Peyer's patch (tissue), 4 donors: ENCODE measurements around the gene SFT2D2. TPM values are rescaled to one million over a fixed set of nuclear protein-coding genes. Genes with fewer than 3 reads are reported as not detected.

Experiments used
- DNase-seq, 3 donors: peaks; one replicate each; pipeline ENCODE4 v3.0.0-alpha.2; 2017 to 2019
- H3K27ac ChIP-seq, 4 donors: fragments of 200-600 bp; sonication (generic); one replicate each; pipeline ENCODE4 v1.5.1; 2016 to 2019
- H3K27me3 ChIP-seq, 2 donors: fragments of 200-600 bp; sonication (generic); one replicate each; pipeline ENCODE4 v1.5.1; 2019
- H3K36me3 ChIP-seq, 3 donors: fragments of 200-600 bp; sonication (generic); one replicate each; pipeline ENCODE4 v1.5.1; 2016 to 2019
- H3K4me1 ChIP-seq, 4 donors: fragments of 200-600 bp; sonication (generic); one replicate each; pipeline ENCODE4 v1.5.1; 2016 to 2019
- H3K4me3 ChIP-seq, 4 donors: fragments of 200-600 bp; sonication (generic); 1 replicate in 3 of 4; 2 replicates in 1 of 4; pipeline ENCODE4 v1.5.1; 2016 to 2019; ENCODE audit warnings: mild to moderate bottlenecking in 1 of 4
- H3K9me3 ChIP-seq, 4 donors: fragments of 200-600 bp; sonication (generic); one replicate each; pipeline ENCODE4 v1.5.1; 2016 to 2019; ENCODE audit warnings: mild to moderate bottlenecking in 1 of 4
- CTCF ChIP-seq, 6 experiments: fragments of 450-650 bp in 4 of 6; fragments of 200-600 bp in 2 of 6; sonication (generic) in 1 of 6; IDR thresholded peaks; one replicate each; pipeline ENCODE4 v1.5.1; 2017 to 2019; ENCODE audit warnings: antibody characterized with exemption in 6 of 6, mild to moderate bottlenecking in 3 of 6, moderate library complexity in 1 of 6
- POLR2A ChIP-seq, 2 donors: fragments of 450-650 bp; IDR thresholded peaks; one replicate each; pipeline ENCODE4 v1.5.1; 2017; ENCODE audit warnings: antibody characterized with exemption in 2 of 2, mild to moderate bottlenecking in 2 of 2, moderate library complexity in 2 of 2
- total RNA-seq, 4 donors: library from RNA; depleted of rRNA; stranded (reverse); fragments of >200 nt; gene quantifications; one replicate each; pipeline ENCODE4 v1.1.0, GENCODE V29; 2016

SFT2D2 gene
- total RNA-seq, 4 donors from 2014 or later = 19.0 to 49.6 (median 38.5) TPM

GRCh38 chr1:168291222-168291837, 65.5 kb downstream of the SFT2D2 start:
- no peak for DNase-seq
- no peak overlapping the region for H3K27ac ChIP-seq
- no peaks in the 10 kb centered on the region for H3K9me3 ChIP-seq
- TF ChIP-seq POLR2A (IDR thresholded peaks at IDR 0.05) = no peak
- TF ChIP-seq CTCF (IDR thresholded peaks at IDR 0.05) = no peak
- H3K4me1 ChIP-seq = no peaks in the 10 kb centered on the region
- no peaks in the 10 kb centered on the region for H3K27me3 ChIP-seq
- H3K4me3 ChIP-seq = no peak overlapping the region
- no peaks in the 10 kb centered on the region for H3K36me3 ChIP-seq

- no peak overlapping the region for H3K4me3 ChIP-seq
- TF ChIP-seq CTCF (IDR thresholded peaks at IDR 0.05) (no peak), POLR2A (IDR thresholded peaks at IDR 0.05) (no peak)
- H3K27me3 ChIP-seq = no peaks in the 10 kb centered on the region
- no peaks in the 10 kb centered on the region for H3K36me3 ChIP-seq
- no peaks in the 10 kb centered on the region for H3K4me1 ChIP-seq
- DNase-seq = no peak
- H3K27ac ChIP-seq = no peak overlapping the region
- no peaks in the 10 kb centered on the region for H3K9me3 ChIP-seq
These were observed 67.6 kb downstream of the SFT2D2 start for GRCh38 chr1:168293356-168293755.

- Histone ChIP-seq H3K27me3 (no peaks in the 10 kb centered on the region), H3K4me3 (no peak overlapping the region), H3K4me1 (no peaks in the 10 kb centered on the region), H3K27ac (no peak overlapping the region), H3K36me3 (no peaks in the 10 kb centered on the region), H3K9me3 (no peaks in the 10 kb centered on the region)
- DNase-seq = no peak
- TF ChIP-seq CTCF (IDR thresholded peaks at IDR 0.05) (no peak), POLR2A (IDR thresholded peaks at IDR 0.05) (no peak)
These were observed 69.8 kb downstream of the SFT2D2 start for GRCh38 chr1:168295411-168296114.

GRCh38 chr1:168297019-168297730, 71.4 kb downstream of the SFT2D2 start:
- H3K4me1 ChIP-seq = no peaks in the 10 kb centered on the region
- no peaks in the 10 kb centered on the region for H3K9me3 ChIP-seq
- H3K4me3 ChIP-seq = no peak overlapping the region
- no peak for DNase-seq
- H3K36me3 ChIP-seq = no peaks in the 10 kb centered on the region
- no peak overlapping the region for H3K27ac ChIP-seq
- TF ChIP-seq POLR2A (IDR thresholded peaks at IDR 0.05) (no peak), CTCF (IDR thresholded peaks at IDR 0.05) (no peak)
- no peaks in the 10 kb centered on the region for H3K27me3 ChIP-seq

- Histone ChIP-seq H3K36me3 (no peaks in the 10 kb centered on the region), H3K27me3 (no peaks in the 10 kb centered on the region), H3K9me3 (no peaks in the 10 kb centered on the region), H3K4me1 (no peaks in the 10 kb centered on the region), H3K4me3 (no peak overlapping the region), H3K27ac (no peak overlapping the region)
- DNase-seq = no peak
- TF ChIP-seq POLR2A (IDR thresholded peaks at IDR 0.05) = no peak
- TF ChIP-seq CTCF (IDR thresholded peaks at IDR 0.05) = no peak
These were observed 72.6 kb downstream of the SFT2D2 start for GRCh38 chr1:168298446-168298845.
